Kidney (tissue), 14 donors: ENCODE data around the gene LTBR. TPM values are rescaled to one million over a fixed set of nuclear protein-coding genes. Genes with fewer than 3 reads are reported as not detected.

Source experiments
- DNase-seq, 5 donors: peaks; one replicate each; pipeline ENCODE4 v3.0.0-alpha.2; 2013 to 2020
- FAIRE-seq: peaks from 2 replicates; lab custom pipeline; 2012; peaks lifted over from hg19 to GRCh38; lab: Jason Lieb, UNC
- H3K27ac ChIP-seq, 2 donors: one replicate each; pipeline ENCODE4 v1.7.0; 2013; ENCODE audit warnings: low read depth in 2 of 2, low read length in 2 of 2, inconsistent platforms in 1 of 2
- H3K27me3 ChIP-seq: one replicate; pipeline ENCODE4 v1.7.1; 2013; ENCODE audit warnings: low read length, inconsistent platforms; ENCODE audit not compliant: control insufficient read depth, insufficient read depth
- H3K36me3 ChIP-seq, 3 donors: one replicate each; pipeline versions ENCODE4 v1.7.0 to v1.7.1; 2013; ENCODE audit warnings: low read length in 3 of 3, control low read depth in 1 of 3, inconsistent platforms in 1 of 3; ENCODE audit not compliant: insufficient read depth in 3 of 3, control insufficient read depth in 2 of 3
- H3K4me1 ChIP-seq, 3 donors: one replicate each; pipeline versions ENCODE4 v1.7.0 to v1.7.1; 2013; ENCODE audit warnings: low read length in 3 of 3, inconsistent platforms in 1 of 3, low read depth in 1 of 3; ENCODE audit not compliant: control insufficient read depth in 2 of 3, insufficient read depth in 2 of 3
- H3K4me3 ChIP-seq, 3 donors: one replicate each; pipeline versions ENCODE4 v1.7.0 to v1.8.1; 2013; ENCODE audit warnings: low read length in 3 of 3, control low read depth in 1 of 3, inconsistent platforms in 1 of 3
- H3K9ac ChIP-seq, 3 donors: one replicate each; pipeline versions ENCODE4 v1.7.0 to v1.7.1; 2013; ENCODE audit warnings: low read length in 3 of 3, control low read depth in 1 of 3, inconsistent platforms in 1 of 3
- H3K9me3 ChIP-seq, 3 donors: one replicate each; pipeline versions ENCODE4 v1.7.0 to v1.7.1; 2013; ENCODE audit warnings: low read length in 3 of 3, control low read depth in 1 of 3, inconsistent platforms in 1 of 3; ENCODE audit not compliant: control insufficient read depth in 2 of 3, insufficient read depth in 1 of 3
- CTCF ChIP-seq: IDR thresholded peaks from 3 replicates; pipeline ENCODE4 v1.5.1; 2012; ENCODE audit warnings: mild to moderate bottlenecking, moderate library complexity, borderline replicate concordance; ENCODE audit not compliant: insufficient read depth; ENCODE audit errors: extremely low read depth
- intact Hi-C: fragments of 100-400 bp; cut with DNase I; formaldehyde crosslinking; loops from one replicate; pipeline ENCODE4 v1.11.1; 2022
- polyA plus RNA-seq: library from polyadenylated mRNA; stranded (reverse); fragments of 350-450 nt; fragmentation: Illumina TruSeq; extraction: RNeasy Lipid Tissue Mini Kit (QIAGEN cat#74804); gene quantifications from one replicate; pipeline ENCODE4 v1.2.3, GENCODE V29; 2014; ENCODE audit warnings: low read depth, low replicate concordance; ENCODE audit not compliant: insufficient read depth
- total RNA-seq: library from RNA; stranded (reverse); fragmentation: NEBNext Ultra II Directional; extraction: Animal tissue kit (Norgen Biotek cat#: 25700); gene quantifications from one replicate; pipeline ENCODE4 v1.2.1, GENCODE V29; 2021
- donor health status: control.
- donor health status: control.
- donor health status: control.
- donor health status: control.
- donor health status: control.
- donor health status: DM: yes; HTN: yes; CAD: no.
- donor health status: Normal renal cell carcinoma (clear cell type).

The LTBR gene
- total and polyA plus RNA-seq, 2 donors from 2014 or later: 77.8 to 114 TPM

GRCh38 chr12:6399884-6400644 lies 16.1 kb downstream of the LTBR start:
- TF ChIP-seq CTCF: no peak
- H3K27ac ChIP-seq: no peak overlapping the region
- intact Hi-C loops: no loop called here
- no peaks in the 10 kb centered on the region for H3K27me3 ChIP-seq
- no peaks in the 10 kb centered on the region for H3K36me3 ChIP-seq
- H3K4me3 ChIP-seq: no peak overlapping the region
- no peaks in the 10 kb centered on the region for H3K4me1 ChIP-seq
- no peaks in the 10 kb centered on the region for H3K9me3 ChIP-seq
- H3K9ac ChIP-seq: no peak overlapping the region
- DNase-seq (no peak), FAIRE-seq (no peak)

- TF ChIP-seq CTCF: no peak
- no peak overlapping the region for H3K27ac ChIP-seq
- no peak overlapping the region for H3K4me3 ChIP-seq
- H3K36me3 ChIP-seq: no peaks in the 10 kb centered on the region
- DNase-seq (no peak), FAIRE-seq (no peak)
- no peak overlapping the region for H3K9ac ChIP-seq
- intact Hi-C loops: no loop called here
- no peaks in the 10 kb centered on the region for H3K9me3 ChIP-seq
- H3K27me3 ChIP-seq: no peaks in the 10 kb centered on the region
- H3K4me1 ChIP-seq: no peaks in the 10 kb centered on the region
These were observed 20.4 kb downstream of the LTBR start for GRCh38 chr12:6404390-6404789.

GRCh38 chr12:6405963-6406362 lies 22.0 kb downstream of the LTBR start:
- DNase-seq (peak in 1 of 5 donors; percentile 43), FAIRE-seq (no peak)
- TF ChIP-seq CTCF: no peak
- H3K4me3 ChIP-seq: no peak overlapping the region
- H3K9me3 ChIP-seq: no peaks in the 10 kb centered on the region
- no peaks in the 10 kb centered on the region for H3K27me3 ChIP-seq
- no peak overlapping the region for H3K27ac ChIP-seq
- no peaks in the 10 kb centered on the region for H3K36me3 ChIP-seq
- no peak overlapping the region for H3K9ac ChIP-seq
- no peaks in the 10 kb centered on the region for H3K4me1 ChIP-seq
- intact Hi-C loops: no loop called here
